HepG2 (cell line): ENCODE data around the gene ZNF428. TPM values are rescaled to one million over a fixed set of nuclear protein-coding genes. Genes with fewer than 3 reads are reported as not detected.

Experiments
- ATAC-seq: fragments of 200-7000 bp; cut with Tn5 transposase; 3 replicates; pipeline ENCODE4 v1.9.1; 2020; ENCODE audit warnings: mild to moderate bottlenecking, moderate library complexity
- BruUV-seq: library from RNA; stranded (reverse); fragments of 400-500 nt; replicated peaks from 2 replicates; lab custom pipeline; 2021; lab: Mats Ljungman, UMichigan
- CTCF ChIA-PET: fragments of 300-600 bp; formaldehyde crosslinking; extraction: SDS; loops from one replicate; lab custom pipeline; 2021; ENCODE audit warnings: low total read pairs, inconsistent platforms, low intra/inter-chr PET ratio; lab: Yijun Ruan, JAX
- POLR2A ChIA-PET: fragments of 350-600 bp; sonication (Branson Sonifier 250); formaldehyde crosslinking; loops from one replicate; lab custom pipeline; 2020; ENCODE audit warnings: antibody characterized with exemption, inconsistent platforms; lab: Yijun Ruan, JAX
- DNase-seq: peaks from one replicate; pipeline ENCODE4 v3.0.0-alpha.2; 2015; ENCODE audit warnings: low spot score
- FAIRE-seq: peaks from 3 replicates; lab custom pipeline; 2011; peaks lifted over from hg19 to GRCh38; lab: Jason Lieb, UNC
- H2AFZ ChIP-seq: one replicate; pipeline ENCODE4 v1.6.1; 2011; ENCODE audit warnings: low read length, inconsistent platforms
- H3K27ac ChIP-seq: fragments of 300-600 bp; 3 replicates; pipeline ENCODE4 v1.8.0; 2011; ENCODE audit warnings: mixed run types, mild to moderate bottlenecking, mixed read lengths, low read length, inconsistent platforms; ENCODE audit not compliant: insufficient read depth; ENCODE audit errors: extremely low read length
- H3K27me3 ChIP-seq, 2 experiments: fragments of 200-600 bp in 1 of 2; 2 replicates in 1 of 2; 3 replicates in 1 of 2; pipeline versions ENCODE4 v1.6.0 to v1.8.0; 2011; ENCODE audit warnings: low read length in 2 of 2, mild to moderate bottlenecking in 2 of 2, moderate library complexity in 2 of 2, inconsistent platforms in 1 of 2; ENCODE audit not compliant: insufficient read depth in 2 of 2, control insufficient read depth in 1 of 2
- H3K36me3 ChIP-seq, 2 experiments: fragments of 200-600 bp in 1 of 2; replicated peaks in 1 of 2; 2 replicates in 1 of 2; 3 replicates in 1 of 2; pipeline versions ENCODE4 v1.5.1 to v1.8.0; 2011; ENCODE audit warnings: low read length in 2 of 2, inconsistent platforms in 1 of 2; ENCODE audit not compliant: insufficient read depth in 2 of 2, control insufficient read depth in 1 of 2
- H3K4me1 ChIP-seq: 2 replicates; pipeline ENCODE4 v1.5.1; 2012; ENCODE audit warnings: low read length, inconsistent platforms; ENCODE audit not compliant: insufficient read depth
- H3K4me2 ChIP-seq: 2 replicates; pipeline ENCODE4 v1.6.0; 2011; ENCODE audit warnings: low read depth, low read length, inconsistent platforms
- H3K4me3 ChIP-seq, 3 experiments: fragments of 200-600 bp in 1 of 3; sonication (generic), shearing (Covaris generic) in 1 of 3; replicated peaks in 1 of 3; 2 replicates each; pipeline ENCODE4 v1.5.1; 2011 to 2016; ENCODE audit warnings: low read length in 3 of 3, inconsistent platforms in 2 of 3, low read depth in 2 of 3, mild to moderate bottlenecking in 2 of 3, control low read depth in 1 of 3, mixed read lengths in 1 of 3; ENCODE audit not compliant: insufficient read depth in 1 of 3
- H3K79me2 ChIP-seq: one replicate; pipeline ENCODE4 v1.6.1; 2011; ENCODE audit warnings: low read length, inconsistent platforms; ENCODE audit not compliant: insufficient read depth
- H3K9ac ChIP-seq: 2 replicates; pipeline ENCODE4 v1.6.0; 2011; ENCODE audit warnings: mild to moderate bottlenecking, low read depth, low read length, inconsistent platforms; ENCODE audit not compliant: insufficient read depth
- H3K9me3 ChIP-seq: 2 replicates; pipeline ENCODE4 v1.5.1; 2012; ENCODE audit warnings: mild to moderate bottlenecking, low read length
- H4K20me1 ChIP-seq: 2 replicates; pipeline ENCODE4 v1.6.0; 2011; ENCODE audit warnings: inconsistent platforms, mild to moderate bottlenecking, low read length, moderate library complexity; ENCODE audit not compliant: insufficient read depth
- CREM ChIP-seq, 2 experiments: sonication (generic) in 1 of 2; formaldehyde crosslinking in 1 of 2; IDR thresholded peaks; 2 replicates each; pipeline versions ENCODE4 v1.4.0 to v1.6.1; 2016 to 2020; ENCODE audit warnings: antibody characterized with exemption in 1 of 2, mild to moderate bottlenecking in 1 of 2, missing genetic modification reagents in 1 of 2
- FLYWCH1 ChIP-seq: sonication (generic); formaldehyde crosslinking; IDR thresholded peaks from 2 replicates; pipeline ENCODE4 v1.8.1; 2023; ENCODE audit warnings: mild to moderate bottlenecking, missing genetic modification reagents
- FOXM1 ChIP-seq: sonication (generic); formaldehyde crosslinking; IDR thresholded peaks from 2 replicates; pipeline ENCODE4 v1.5.0; 2020; ENCODE audit warnings: missing genetic modification reagents
- KLF9 ChIP-seq: IDR thresholded peaks from 2 replicates; pipeline ENCODE4 v1.6.1; 2016; ENCODE audit warnings: low read depth
- PHF21A ChIP-seq: sonication (generic); formaldehyde crosslinking; IDR thresholded peaks from 2 replicates; pipeline ENCODE4 v1.5.0; 2020; ENCODE audit warnings: mild to moderate bottlenecking, missing genetic modification reagents
- RAD21 ChIP-seq: fragments of 450-650 bp; formaldehyde crosslinking; IDR thresholded peaks from 2 replicates; pipeline ENCODE4 v1.5.0; 2020; ENCODE audit warnings: mild to moderate bottlenecking
- SOX13 ChIP-seq, 3 experiments: fragments of 450-650 bp in 1 of 3; sonication (generic) in 1 of 3; formaldehyde crosslinking in 1 of 3; IDR thresholded peaks in 2 of 3; conservative IDR thresholded peaks in 1 of 3; 2 replicates each; pipeline versions ENCODE4 v1.5.0 to v1.6.1; 2016 to 2020; ENCODE audit warnings: antibody characterized with exemption in 1 of 3, mild to moderate bottlenecking in 1 of 3, missing compliant biosample characterization in 1 of 3, missing genetic modification reagents in 1 of 3, moderate library complexity in 1 of 3
- SRY ChIP-seq: sonication (generic); formaldehyde crosslinking; IDR thresholded peaks from 2 replicates; pipeline ENCODE4 v1.8.0; 2022; ENCODE audit warnings: mild to moderate bottlenecking, missing genetic modification reagents
- SUZ12 ChIP-seq: fragments of 150-350 bp; IDR thresholded peaks from 2 replicates; pipeline ENCODE4 v1.6.1; 2014; ENCODE audit warnings: low read depth, low read length
- ZBTB3 ChIP-seq: sonication (generic); formaldehyde crosslinking; IDR thresholded peaks from 2 replicates; pipeline ENCODE4 v1.4.0; 2020; ENCODE audit warnings: low read depth, mild to moderate bottlenecking, moderate library complexity, missing genetic modification reagents, borderline replicate concordance
- ZNF253 ChIP-seq: sonication (generic); formaldehyde crosslinking; IDR thresholded peaks from 2 replicates; pipeline ENCODE4 v1.8.0; 2022; ENCODE audit warnings: mild to moderate bottlenecking, missing genetic modification reagents, borderline replicate concordance
- ZNF782 ChIP-seq: sonication (generic); formaldehyde crosslinking; IDR thresholded peaks from 2 replicates; pipeline ENCODE4 v1.4.0; 2020; ENCODE audit warnings: missing genetic modification reagents, mild to moderate bottlenecking, borderline replicate concordance
- WGBS: methylation state at CpG from one replicate; pipeline ENCODE4 v1.1.6; 2017; ENCODE audit warnings: low lambda C conversion rate; 5-methylcytosine and 5-hydroxymethylcytosine counted together
- in situ Hi-C: cut with HindIII; loops from 2 replicates; pipeline ENCODE4 v1.10.0; 2017; ENCODE audit warnings: low pct_unique_long_range_greater_than_20kb; ENCODE audit not compliant: extremely low pct_ligation_motif_present
- intact Hi-C: fragments of 100-400 bp; cut with micrococcal nuclease; formaldehyde crosslinking; loops from one replicate; pipeline ENCODE4 v1.10.0; 2022; ENCODE audit not compliant: unreplicated experiment
- polyA plus RNA-seq, 8 experiments: library from polyadenylated mRNA; depleted of rRNA in 3 of 8; stranded (reverse) in 7 of 8; unstranded in 1 of 8; fragments of >200 nt; fragmentation: Illumina TruSeq in 4 of 8; extraction: Trizol in 4 of 8; gene quantifications; 2 replicates each; pipeline versions ENCODE4 v1.2.1 to v1.2.3, GENCODE V29; 2011 to 2016; ENCODE audit warnings: low read depth in 4 of 8, missing spikeins in 1 of 8, mixed read lengths in 1 of 8; ENCODE audit not compliant: insufficient read depth in 1 of 8
- total RNA-seq, 5 experiments: library from RNA; depleted of rRNA; stranded (reverse); fragments of >200 nt; fragmentation: Illumina TruSeq; extraction: Trizol; gene quantifications; 2 replicates each; pipeline ENCODE4 v1.2.3, GENCODE V29; 2016; ENCODE audit warnings: low read depth in 1 of 5
- TF ChIP-seq, protein P1 (sequence below): IDR thresholded peaks from 2 replicates; pipeline ENCODE4 v1.6.1; 2016; ENCODE audit warnings: missing compliant biosample characterization, missing genetic modification reagents, borderline replicate concordance
- TF ChIP-seq, protein P2 (sequence below): sonication (generic); formaldehyde crosslinking; IDR thresholded peaks from 2 replicates; pipeline ENCODE4 v1.4.0; 2020; ENCODE audit warnings: missing genetic modification reagents

Gene ZNF428
- total and polyA plus RNA-seq, 2 of the 13 experiments (the other 11 are each of a cell fraction or from before 2014, with no cell fraction given), result 10.4 to 26.9 TPM

DNA sequence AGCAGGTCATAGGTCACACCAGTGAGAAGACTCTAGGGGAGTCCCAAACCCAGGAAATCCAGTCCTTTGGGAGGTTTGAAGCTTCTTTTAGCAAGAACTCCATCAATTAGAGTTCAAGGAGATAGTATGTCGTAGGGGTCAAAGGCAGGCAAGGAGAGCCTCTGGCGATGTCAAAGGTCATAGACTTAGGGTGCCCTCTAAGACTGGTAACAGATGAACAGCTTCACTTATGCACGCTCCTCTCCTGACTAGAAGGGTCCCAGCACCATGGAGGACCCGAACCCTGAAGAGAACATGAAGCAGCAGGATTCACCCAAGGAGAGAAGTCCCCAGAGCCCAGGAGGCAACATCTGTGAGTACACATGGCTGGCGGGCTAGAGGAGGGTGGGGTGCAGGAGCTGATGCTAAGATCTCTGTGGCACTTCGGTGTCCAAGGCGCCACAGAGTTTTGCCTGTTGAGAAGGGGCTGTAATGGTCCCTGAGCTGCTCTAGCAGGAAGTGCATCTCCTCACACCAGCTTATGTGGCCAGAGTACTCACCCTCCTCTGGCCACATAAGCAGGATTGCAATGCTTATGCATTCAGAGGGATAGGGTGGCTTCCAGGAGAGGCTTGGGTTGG lies 22.5 kb downstream of the ZNF428 start (continued):
- TF ChIP-seq, protein P1, sequence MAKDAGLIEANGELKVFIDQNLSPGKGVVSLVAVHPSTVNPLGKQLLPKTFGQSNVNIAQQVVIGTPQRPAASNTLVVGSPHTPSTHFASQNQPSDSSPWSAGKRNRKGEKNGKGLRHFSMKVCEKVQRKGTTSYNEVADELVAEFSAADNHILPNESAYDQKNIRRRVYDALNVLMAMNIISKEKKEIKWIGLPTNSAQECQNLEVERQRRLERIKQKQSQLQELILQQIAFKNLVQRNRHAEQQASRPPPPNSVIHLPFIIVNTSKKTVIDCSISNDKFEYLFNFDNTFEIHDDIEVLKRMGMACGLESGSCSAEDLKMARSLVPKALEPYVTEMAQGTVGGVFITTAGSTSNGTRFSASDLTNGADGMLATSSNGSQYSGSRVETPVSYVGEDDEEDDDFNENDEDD (CRISPR knock-in tag), result no peak

DNA sequence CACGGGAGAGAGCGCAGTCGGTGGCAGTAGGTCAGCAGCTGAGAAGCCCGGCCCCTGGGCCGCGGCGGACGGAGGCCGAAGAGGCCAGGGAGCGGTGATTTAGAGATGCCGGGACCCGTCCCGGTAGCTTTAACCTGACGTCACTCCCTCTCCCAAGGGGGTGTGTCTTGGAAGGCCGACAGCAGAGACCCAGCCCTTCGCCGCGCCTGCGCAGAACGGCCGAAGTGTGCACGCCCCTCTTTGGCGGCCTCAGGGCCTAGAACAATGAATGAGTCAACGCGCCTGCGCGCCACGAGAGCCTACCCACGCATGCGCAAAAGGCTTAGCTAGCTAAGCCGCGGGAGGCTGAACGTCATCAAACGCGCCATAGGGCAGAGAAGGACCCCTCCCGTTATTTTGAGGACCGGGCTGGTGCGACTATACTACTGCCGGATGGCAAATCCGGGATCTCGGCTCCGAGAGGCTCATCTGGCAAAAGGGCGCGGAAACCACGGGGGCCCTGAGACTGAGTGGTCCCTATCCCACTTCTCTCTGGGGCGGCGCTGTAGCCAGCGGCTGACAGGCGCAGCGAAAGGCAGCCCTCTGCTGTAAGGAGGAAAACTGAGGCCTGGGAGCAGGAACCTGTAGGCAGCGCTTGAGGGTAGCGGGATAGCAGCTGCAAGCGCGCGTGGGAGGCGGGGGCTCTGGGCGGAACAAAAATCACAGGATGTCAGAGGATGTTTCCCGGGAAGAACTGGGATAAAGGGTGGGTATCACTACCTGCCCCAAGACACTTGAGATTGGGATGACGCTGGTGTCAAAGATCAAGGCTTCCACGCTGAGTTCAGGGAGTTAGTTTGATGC lies 23.2 kb downstream of the ZNF428 start, which contains the start of the genes IRGQ and ZNF576:
TSS of gene IRGQ (minus strand) at position 136 of the 843 bp plus-strand sequence. CDS start 796 bp downstream, outside the sequence.
TSS of gene ZNF576 (plus strand) at position 597 of the 843 bp plus-strand sequence. CDS start 514 bp downstream, outside the sequence.
- in situ Hi-C loops (loop anchor here (5.0 kb wide), 1 partner anchor 56 kb away; no protein-coding TSS in a partner anchor), intact Hi-C loops (loop anchor here (1.0 to 10.0 kb wide), 3 partner anchors 21 to 71 kb away; partner anchors contain the start of genes ETHE1, PINLYP and XRCC1)
- Histone ChIP-seq H3K4me3 (peak within 1 kb of the TSS; percentile 74 to 90 (median 84)), H3K27me3 (no peaks in the 10 kb centered on the region; a peak in 1 of 5 replicates), H3K9me3 (no peaks in the 10 kb centered on the region), H3K9ac (peak within 1 kb of the TSS; percentile 91), H4K20me1 (peaks cover 2% of the 10 kb centered on the region; the same call in 1 of the 2 replicates), H3K4me2 (peak within 1 kb of the TSS; percentile 88), H2AFZ (peak within 1 kb of the TSS; percentile 55), H3K36me3 (peaks cover 6 to 23% of the 10 kb centered on the region in 2 experiments; a peak in 4 of 5 replicates), H3K79me2 (peaks cover 27% of the 10 kb centered on the region), H3K27ac (peak within 1 kb of the TSS; percentile 94), H3K4me1 (peaks cover 19% of the 10 kb centered on the region)
- under 1% methylated on average over 31 of the region's 60 CpGs for WGBS
- BruUV-seq, result TSS peak; percentile 47
- DNase-seq (peak; percentile 98), FAIRE-seq (peak; percentile 98), ATAC-seq (peak; percentile 81)
- CTCF ChIA-PET, result interaction anchor here (2.4 kb wide), 1 partner anchor 56 kb away, joined by 12 read pairs; no protein-coding TSS in a partner anchor
- POLR2A ChIA-PET, result interaction anchor here (0.8 to 2.4 kb wide), 14 partner anchors 9 to 159 kb away, joined by 3 to 20 read pairs (median 6); partner anchors contain the start of genes SMG9 and ZNF575
- TF ChIP-seq RAD21 (CRISPR knock-in tag) (peak; percentile 55), PHF21A (CRISPR knock-in tag) (peak; percentile 91), ZBTB3 (CRISPR knock-in tag) (peak; percentile 94), ZNF782 (CRISPR knock-in tag) (0 out of 2 replicates have a peak, but pooled peaks have one; percentile 57), KLF9 (CRISPR knock-in tag) (peak; percentile 72; the same call in 1 of the 2 replicates), SOX13 (IDR thresholded peaks at IDR 0.05) (no peak), SOX13 (CRISPR knock-in tag; conservative IDR thresholded peaks at IDR 0.05 in 1 of 2, IDR thresholded peaks at IDR 0.05 in 1 of 2) (peak in 1 of 2 experiments; percentile 12; a peak in 1 of 4 replicates), FLYWCH1 (CRISPR knock-in tag) (no peak), ZNF253 (no peak), CREM (IDR thresholded peaks at IDR 0.05) (peak; percentile 100), CREM (CRISPR knock-in tag; IDR thresholded peaks at IDR 0.05) (peak; percentile 73; the same call in 1 of the 2 replicates), SUZ12 (no peak), FOXM1 (CRISPR knock-in tag) (no peak), SRY (0 out of 2 replicates have a peak, but pooled peaks have one; percentile 27)
- TF ChIP-seq, protein P1 (CRISPR knock-in tag), result peak; percentile 54; the same call in 1 of the 2 replicates
- TF ChIP-seq, protein P2, sequence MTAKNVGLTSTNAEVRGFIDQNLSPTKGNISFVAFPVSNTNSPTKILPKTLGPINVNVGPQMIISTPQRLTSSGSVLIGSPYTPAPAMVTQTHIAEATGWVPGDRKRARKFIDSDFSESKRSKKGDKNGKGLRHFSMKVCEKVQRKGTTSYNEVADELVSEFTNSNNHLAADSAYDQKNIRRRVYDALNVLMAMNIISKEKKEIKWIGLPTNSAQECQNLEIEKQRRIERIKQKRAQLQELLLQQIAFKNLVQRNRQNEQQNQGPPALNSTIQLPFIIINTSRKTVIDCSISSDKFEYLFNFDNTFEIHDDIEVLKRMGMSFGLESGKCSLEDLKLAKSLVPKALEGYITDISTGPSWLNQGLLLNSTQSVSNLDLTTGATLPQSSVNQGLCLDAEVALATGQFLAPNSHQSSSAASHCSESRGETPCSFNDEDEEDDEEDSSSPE, result peak; percentile 81
